ENCODE data around the gene ICA1.
"Not testable (repeated sequence)": the region's sequence is repeated elsewhere in the genome, so short reads cannot be mapped to it uniquely, and the experiment has no call there.

ICA1 gene

GRCh38 chr7:8261711-8262695 lies at the start of gene ICA1:
TSS of gene ICA1 (minus strand) at chr7:8262167. CDS start at chr7:8235926, 26,241 bp downstream.
- no peak for DNase-seq (ENCODE audit: low read depth)

- DNase-seq (ENCODE audit: low read depth), result no peak
These were observed 48.9 kb upstream of the ICA1 start for GRCh38 chr7:8310876-8311275.

- no peak for DNase-seq (ENCODE audit: low read depth)
These were observed 43.8 kb upstream of the ICA1 start for GRCh38 chr7:8305625-8306388.

GRCh38 chr7:8305104-8305503 lies 43.1 kb upstream of the ICA1 start:
- DNase-seq (ENCODE audit: low read depth), result no peak

- DNase-seq (ENCODE audit: low read depth), result no peak
These were observed 42.0 kb upstream of the ICA1 start for GRCh38 chr7:8303904-8304528.

GRCh38 chr7:8297023-8297422 lies 35.1 kb upstream of the ICA1 start:
- DNase-seq (ENCODE audit: low read depth), result not testable (repeated sequence)

GRCh38 chr7:8296362-8296659 lies 34.3 kb upstream of the ICA1 start:
- DNase-seq (ENCODE audit: low read depth), result no peak

- no peak for DNase-seq (ENCODE audit: low read depth)
These were observed 33.8 kb upstream of the ICA1 start for GRCh38 chr7:8295638-8296361.

- DNase-seq (ENCODE audit: low read depth), result no peak
These were observed 29.6 kb upstream of the ICA1 start for GRCh38 chr7:8291397-8292141.

GRCh38 chr7:8290645-8291308 lies 28.8 kb upstream of the ICA1 start:
- no peak for DNase-seq (ENCODE audit: low read depth)

- DNase-seq (ENCODE audit: low read depth), result no peak
These were observed 24.2 kb upstream of the ICA1 start for GRCh38 chr7:8286118-8286517.

GRCh38 chr7:8285155-8285554 lies 23.2 kb upstream of the ICA1 start:
- no peak for DNase-seq (ENCODE audit: low read depth)

GRCh38 chr7:8284606-8285005 lies 22.6 kb upstream of the ICA1 start:
- DNase-seq (ENCODE audit: low read depth), result no peak

- DNase-seq (ENCODE audit: low read depth), result no peak
These were observed 22.0 kb upstream of the ICA1 start for GRCh38 chr7:8283968-8284367.

- no peak for DNase-seq (ENCODE audit: low read depth)
These were observed 20.9 kb upstream of the ICA1 start for GRCh38 chr7:8282871-8283270.

GRCh38 chr7:8282162-8282561 lies 20.2 kb upstream of the ICA1 start:
- DNase-seq (ENCODE audit: low read depth), result no peak

GRCh38 chr7:8278183-8278582 lies 16.2 kb upstream of the ICA1 start:
- DNase-seq (ENCODE audit: low read depth), result no peak

- DNase-seq (ENCODE audit: low read depth), result no peak
These were observed 15.5 kb upstream of the ICA1 start for GRCh38 chr7:8277394-8277982.

GRCh38 chr7:8274589-8274988 lies 12.6 kb upstream of the ICA1 start:
- no peak for DNase-seq (ENCODE audit: low read depth)

GRCh38 chr7:8271960-8272359 lies 10.0 kb upstream of the ICA1 start:
- no peak for DNase-seq (ENCODE audit: low read depth)
